T-helper 1 cell treated with Interleukin-12 subunit alpha and Interleukin-12 subunit beta and Interleukin-4 antibody, amounts not matched to agents 30 μg/mL and 1 μg/mL, for 36 hours (primary cell): Measurements from ENCODE around the gene RNF38.
"Not testable (repeated sequence)": the region's sequence is repeated elsewhere in the genome, so short reads cannot be mapped to it uniquely, and the experiment has no call there.

Experiments used
- H3K27ac Mint-ChIP-seq: one replicate; pipeline ENCODE4 v1.8.0; 2021; ENCODE audit warnings: mild to moderate bottlenecking, mixed read lengths
- H3K27me3 Mint-ChIP-seq: one replicate; pipeline ENCODE4 v1.8.0; 2021; ENCODE audit warnings: low read depth, mixed read lengths
- H3K36me3 Mint-ChIP-seq: one replicate; pipeline ENCODE4 v1.8.0; 2021; ENCODE audit warnings: low read depth, mixed read lengths
- H3K4me1 Mint-ChIP-seq: one replicate; pipeline ENCODE4 v1.8.0; 2021; ENCODE audit warnings: low read depth, mixed read lengths
- H3K4me3 Mint-ChIP-seq: one replicate; pipeline ENCODE4 v1.8.0; 2021; ENCODE audit warnings: mild to moderate bottlenecking, moderate library complexity, mixed read lengths
- H3K9me3 Mint-ChIP-seq: one replicate; pipeline ENCODE4 v1.8.0; 2021; ENCODE audit warnings: mixed read lengths

The RNF38 gene

DNA sequence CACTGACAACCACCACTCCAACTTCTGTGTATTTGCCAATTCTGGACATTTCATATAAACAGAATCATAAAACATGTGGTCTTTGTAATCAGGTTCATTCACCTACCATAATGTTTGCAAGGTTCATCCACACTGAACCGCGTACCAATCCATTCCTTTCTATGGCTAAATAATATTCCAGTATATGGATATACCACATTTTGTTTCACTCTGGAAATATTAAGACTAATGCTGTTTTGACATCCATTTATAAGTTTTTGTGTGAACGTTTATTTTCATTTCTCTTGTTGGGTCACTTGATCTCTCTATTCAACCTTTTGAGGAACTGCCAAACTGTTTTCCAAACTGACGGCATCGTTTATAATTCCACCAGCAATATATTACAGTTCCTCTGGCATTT lies 26.3 kb upstream of the RNF38 start:
- H3K4me3 Mint-ChIP-seq = no peak overlapping the region
- no peak overlapping the region for H3K27ac Mint-ChIP-seq
- H3K36me3 Mint-ChIP-seq = peaks cover 18% of the 10 kb centered on the region
- no peaks in the 10 kb centered on the region for H3K27me3 Mint-ChIP-seq
- H3K4me1 Mint-ChIP-seq = peaks cover 18% of the 10 kb centered on the region
- no peaks in the 10 kb centered on the region for H3K9me3 Mint-ChIP-seq

DNA sequence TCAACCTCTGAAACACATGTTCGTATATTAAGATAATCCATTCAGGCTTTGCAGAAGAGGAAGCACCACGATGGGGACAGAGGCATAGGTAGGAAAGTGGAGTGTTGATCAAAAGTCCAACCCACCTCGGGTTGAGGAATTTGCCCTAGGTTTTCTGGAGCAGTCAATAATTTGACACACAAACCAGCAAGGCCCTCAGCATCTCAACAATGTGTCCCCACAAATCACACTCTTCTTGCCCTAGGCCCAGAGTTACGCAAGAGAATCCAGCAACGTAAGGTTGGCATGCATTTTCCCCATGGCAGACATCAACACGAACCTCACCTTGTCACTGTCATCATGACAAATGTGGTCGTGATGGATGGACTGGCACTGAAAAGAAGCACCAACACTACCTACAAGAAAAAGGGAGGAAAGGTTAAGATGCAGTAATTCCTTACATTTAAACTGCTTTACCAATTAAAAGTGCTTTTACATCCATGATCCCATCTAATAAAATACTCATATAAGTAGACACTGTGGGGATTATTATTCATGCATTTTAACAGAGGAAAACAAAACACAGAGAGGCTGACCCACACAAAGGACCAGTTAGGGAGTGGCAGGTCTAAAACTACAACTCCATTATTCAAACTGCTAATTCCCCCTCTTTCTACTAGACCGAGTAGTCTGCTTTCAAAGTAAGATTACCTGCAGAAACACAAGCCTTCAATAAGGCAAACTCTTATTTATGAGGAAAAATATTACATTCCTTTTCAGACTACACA lies 24.4 kb upstream of the RNF38 start:
- Mint-ChIP-seq H3K4me1 (peaks cover 17% of the 10 kb centered on the region), H3K27ac (no peak overlapping the region), H3K36me3 (peaks cover 12% of the 10 kb centered on the region), H3K27me3 (no peaks in the 10 kb centered on the region), H3K4me3 (no peak overlapping the region), H3K9me3 (no peaks in the 10 kb centered on the region)

DNA sequence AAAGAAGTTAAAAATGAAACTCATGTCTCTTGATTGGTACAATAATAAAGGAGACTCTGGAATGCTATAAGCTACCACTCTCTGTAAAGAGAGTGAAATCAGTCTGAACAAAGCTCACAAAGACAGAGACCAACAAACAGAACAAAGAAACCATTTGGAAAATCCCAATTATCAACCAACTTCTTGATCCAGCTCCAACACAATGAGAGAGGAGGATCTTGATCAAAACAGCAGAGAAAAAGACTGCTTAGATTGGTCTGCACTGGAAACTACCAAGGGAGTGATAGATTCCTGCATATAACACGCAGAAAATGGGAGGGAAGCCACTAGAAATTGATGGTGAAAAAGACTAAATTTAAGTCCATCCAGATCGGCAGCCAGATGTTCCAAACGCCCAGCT lies 23.1 kb upstream of the RNF38 start:
- Mint-ChIP-seq H3K9me3 (no peaks in the 10 kb centered on the region), H3K4me3 (no peak overlapping the region), H3K27me3 (no peaks in the 10 kb centered on the region), H3K36me3 (peaks cover 14% of the 10 kb centered on the region), H3K27ac (no peak overlapping the region), H3K4me1 (peaks cover 18% of the 10 kb centered on the region)

DNA sequence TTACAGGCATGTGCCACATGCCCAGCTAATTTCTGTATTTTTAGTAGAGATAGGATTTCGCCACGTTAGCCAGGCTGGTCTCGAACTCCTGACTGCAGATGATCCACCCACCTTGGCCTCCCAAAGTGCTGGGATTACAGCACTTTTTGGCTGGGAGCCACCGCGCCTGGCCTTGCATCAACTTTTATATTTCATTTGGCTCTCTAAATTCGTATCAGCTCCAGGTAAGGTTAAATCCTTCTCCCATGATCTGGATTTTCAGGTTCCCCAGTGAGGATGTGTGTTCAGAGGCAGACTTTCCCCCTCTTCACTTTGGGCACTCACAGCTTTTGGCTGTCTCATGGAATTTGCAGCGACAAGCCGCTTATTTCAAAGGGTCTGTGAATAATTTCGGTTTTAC lies 16.8 kb upstream of the RNF38 start:
- peaks cover 4% of the 10 kb centered on the region for H3K4me1 Mint-ChIP-seq
- H3K27ac Mint-ChIP-seq = no peak overlapping the region
- no peaks in the 10 kb centered on the region for H3K27me3 Mint-ChIP-seq
- H3K4me3 Mint-ChIP-seq = no peak overlapping the region
- no peaks in the 10 kb centered on the region for H3K9me3 Mint-ChIP-seq
- H3K36me3 Mint-ChIP-seq = peaks cover 5% of the 10 kb centered on the region

DNA sequence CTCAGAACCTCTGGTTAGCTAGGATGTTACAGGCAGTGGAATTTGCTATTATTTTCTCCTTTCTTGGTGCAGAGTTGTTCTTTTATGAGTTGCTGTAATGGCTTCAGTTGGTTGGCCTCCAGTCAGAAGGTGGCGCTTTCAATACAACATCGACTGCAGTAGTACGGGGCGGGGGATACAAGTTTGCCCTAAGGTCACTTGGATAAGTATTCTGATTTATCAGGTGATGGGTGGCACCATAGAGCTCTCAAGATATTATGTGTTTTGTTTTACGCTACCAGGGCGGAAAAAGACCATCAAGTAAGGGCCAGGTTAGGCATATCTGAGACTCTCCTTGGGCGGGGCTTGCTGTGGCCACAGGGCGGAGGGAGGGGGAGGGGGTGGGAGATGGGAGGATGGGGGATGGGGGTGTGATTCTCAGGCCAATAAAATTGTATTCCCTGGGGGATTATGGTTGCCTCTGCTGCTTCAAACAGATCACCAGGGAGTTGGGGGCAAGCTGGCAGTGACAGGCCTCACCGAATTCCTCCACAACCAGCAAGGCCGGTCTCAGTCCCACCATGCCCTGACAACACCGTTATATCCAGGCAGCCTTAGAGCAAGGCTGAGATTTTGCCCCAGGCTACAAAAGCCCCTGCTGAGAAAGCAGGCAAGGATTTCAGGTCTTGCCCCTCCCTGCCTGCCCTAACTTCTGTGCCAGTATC lies 15.9 kb upstream of the RNF38 start:
- peaks cover 5% of the 10 kb centered on the region for H3K36me3 Mint-ChIP-seq
- H3K4me1 Mint-ChIP-seq = peaks cover 4% of the 10 kb centered on the region
- H3K27ac Mint-ChIP-seq = no peak overlapping the region
- H3K4me3 Mint-ChIP-seq = no peak overlapping the region
- no peaks in the 10 kb centered on the region for H3K9me3 Mint-ChIP-seq
- H3K27me3 Mint-ChIP-seq = no peaks in the 10 kb centered on the region

DNA sequence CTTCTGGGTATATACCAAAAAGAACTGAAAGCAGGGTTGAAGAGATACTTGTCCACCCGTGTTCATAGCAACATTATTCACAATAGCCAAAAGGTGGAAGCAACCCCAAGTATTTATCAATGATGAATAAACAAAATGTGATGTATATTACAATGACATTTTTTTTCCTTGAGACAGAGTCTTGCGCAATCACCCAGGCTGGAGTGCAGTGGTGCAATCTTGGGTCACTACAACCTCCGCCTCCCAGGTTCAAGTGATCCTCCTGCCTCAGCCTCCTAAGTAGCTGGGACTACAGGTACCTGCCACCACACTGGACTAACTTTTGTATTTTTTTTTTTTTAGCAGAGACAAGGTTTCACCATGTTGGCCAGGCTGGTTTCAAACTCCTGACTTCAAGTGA lies 11.3 kb upstream of the RNF38 start:
- not testable (repeated sequence) for H3K9me3 Mint-ChIP-seq, H3K4me3 Mint-ChIP-seq, H3K27me3 Mint-ChIP-seq, H3K4me1 Mint-ChIP-seq, H3K36me3 Mint-ChIP-seq, H3K27ac Mint-ChIP-seq

DNA sequence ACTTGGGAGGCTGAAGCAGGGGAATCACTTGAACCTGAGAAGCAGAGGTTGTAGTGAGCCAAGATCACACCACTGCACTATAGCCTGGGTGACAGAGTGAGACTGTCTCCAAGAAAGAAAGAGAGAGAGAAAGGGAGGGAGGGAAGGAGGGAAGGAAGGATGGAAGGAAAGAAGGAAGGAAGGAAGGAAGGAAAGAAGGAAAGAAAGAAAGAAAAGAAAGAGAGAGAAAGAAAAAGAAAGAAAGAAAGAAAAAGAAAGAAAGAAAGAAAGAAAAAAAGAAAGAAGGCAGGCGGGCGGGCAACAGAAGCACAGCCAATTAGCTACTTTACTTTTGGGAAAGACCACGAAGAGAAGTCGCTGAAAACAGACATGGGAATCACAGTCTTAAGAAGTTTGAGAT lies 9.0 kb upstream of the RNF38 start:
- H3K4me3 Mint-ChIP-seq, H3K27ac Mint-ChIP-seq, H3K4me1 Mint-ChIP-seq, H3K9me3 Mint-ChIP-seq, H3K36me3 Mint-ChIP-seq, H3K27me3 Mint-ChIP-seq: not testable (repeated sequence)

DNA sequence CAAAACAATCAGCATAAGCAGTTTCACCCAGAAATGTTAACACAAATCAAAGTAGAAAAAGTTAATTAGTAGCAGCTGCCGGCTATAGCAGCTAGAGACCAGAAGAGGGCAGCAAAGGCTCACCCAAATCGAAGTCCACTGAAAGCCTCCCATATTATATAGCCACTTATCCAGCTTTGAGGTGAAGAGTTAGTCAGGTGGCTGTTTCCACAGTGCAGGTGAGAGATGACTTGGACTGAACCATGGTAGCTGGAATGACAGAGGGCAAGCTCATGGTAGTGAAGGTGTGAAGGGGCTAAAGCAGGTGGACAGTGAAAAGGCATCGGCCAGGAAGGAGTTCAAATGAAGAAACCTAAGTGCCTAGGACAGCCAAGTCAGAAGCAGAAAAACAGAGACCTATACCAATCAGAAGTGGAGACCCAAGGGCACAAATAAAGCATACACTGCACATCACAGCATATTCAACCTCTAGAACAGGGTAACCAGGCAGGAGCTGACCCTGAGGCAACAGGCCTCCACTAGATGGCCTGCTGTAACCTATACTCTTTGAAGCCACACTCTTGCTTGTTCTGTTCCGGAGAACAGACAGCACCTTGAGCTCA lies 7.2 kb upstream of the RNF38 start:
- H3K4me1 Mint-ChIP-seq = peaks cover 6% of the 10 kb centered on the region
- H3K4me3 Mint-ChIP-seq = no peak overlapping the region
- H3K36me3 Mint-ChIP-seq = no peaks in the 10 kb centered on the region
- no peaks in the 10 kb centered on the region for H3K27me3 Mint-ChIP-seq
- H3K27ac Mint-ChIP-seq = no peak overlapping the region
- H3K9me3 Mint-ChIP-seq = no peaks in the 10 kb centered on the region

DNA sequence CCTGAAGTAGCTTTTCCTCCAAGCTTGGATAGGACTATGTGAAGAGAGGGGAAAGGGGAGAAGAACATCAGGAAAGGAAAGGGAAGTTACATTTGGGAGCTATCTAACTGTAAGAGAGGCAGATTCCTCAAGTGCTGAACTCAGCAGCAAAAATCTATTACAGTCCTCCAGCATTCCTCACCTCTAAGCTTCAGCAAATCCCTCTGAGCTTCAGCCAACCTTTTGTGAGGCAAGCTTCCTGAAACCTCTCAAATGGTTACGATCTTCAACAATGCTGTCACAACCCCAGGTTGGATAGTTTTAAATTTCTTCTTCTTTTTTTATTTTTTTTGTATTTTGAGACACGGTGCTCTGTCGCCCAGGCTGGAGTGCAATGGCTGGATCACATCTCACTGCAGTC lies 2.5 kb upstream of the RNF38 start:
- H3K4me1 Mint-ChIP-seq = peaks cover 26% of the 10 kb centered on the region
- H3K36me3 Mint-ChIP-seq = peaks cover 3% of the 10 kb centered on the region

DNA sequence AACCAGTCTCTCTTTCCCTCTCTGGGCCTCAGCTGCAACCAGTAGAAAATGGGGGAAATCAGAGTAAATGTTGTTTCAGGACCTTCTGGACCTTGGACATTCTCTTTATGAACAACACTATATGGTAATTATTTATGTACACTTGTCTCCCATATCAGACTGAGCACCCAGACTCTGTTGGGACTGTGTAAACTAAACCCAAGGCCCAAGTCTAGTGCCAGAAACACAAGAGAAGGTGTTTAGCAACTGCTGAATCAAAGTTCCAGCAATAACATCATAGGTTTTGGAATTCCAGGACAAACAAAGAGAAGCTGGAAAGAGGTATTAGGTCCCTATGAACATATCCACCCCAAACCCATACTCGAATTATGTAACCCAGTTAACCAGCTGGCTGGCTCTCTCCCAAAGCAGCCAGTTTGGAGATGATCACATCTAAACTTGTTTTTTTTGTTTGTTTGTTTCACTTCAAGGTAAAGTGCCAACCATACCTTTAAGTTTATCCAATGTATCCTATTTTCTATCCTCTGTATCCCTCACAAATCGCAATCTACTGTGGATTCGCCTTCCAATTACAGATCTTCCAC lies 1.9 kb upstream of the RNF38 start:
- Mint-ChIP-seq H3K9me3 (no peaks in the 10 kb centered on the region), H3K27me3 (no peaks in the 10 kb centered on the region), H3K27ac (peak overlapping the region; percentile 86), H3K36me3 (peaks cover 3% of the 10 kb centered on the region), H3K4me1 (peaks cover 22% of the 10 kb centered on the region), H3K4me3 (peak overlapping the region; percentile 79)

More for the DNA sequence above, 2.5 kb upstream of the RNF38 start:
- H3K27me3 Mint-ChIP-seq = no peaks in the 10 kb centered on the region
- H3K9me3 Mint-ChIP-seq = no peaks in the 10 kb centered on the region
- no peak overlapping the region for H3K4me3 Mint-ChIP-seq
- H3K27ac Mint-ChIP-seq = peak overlapping the region; percentile 80

DNA sequence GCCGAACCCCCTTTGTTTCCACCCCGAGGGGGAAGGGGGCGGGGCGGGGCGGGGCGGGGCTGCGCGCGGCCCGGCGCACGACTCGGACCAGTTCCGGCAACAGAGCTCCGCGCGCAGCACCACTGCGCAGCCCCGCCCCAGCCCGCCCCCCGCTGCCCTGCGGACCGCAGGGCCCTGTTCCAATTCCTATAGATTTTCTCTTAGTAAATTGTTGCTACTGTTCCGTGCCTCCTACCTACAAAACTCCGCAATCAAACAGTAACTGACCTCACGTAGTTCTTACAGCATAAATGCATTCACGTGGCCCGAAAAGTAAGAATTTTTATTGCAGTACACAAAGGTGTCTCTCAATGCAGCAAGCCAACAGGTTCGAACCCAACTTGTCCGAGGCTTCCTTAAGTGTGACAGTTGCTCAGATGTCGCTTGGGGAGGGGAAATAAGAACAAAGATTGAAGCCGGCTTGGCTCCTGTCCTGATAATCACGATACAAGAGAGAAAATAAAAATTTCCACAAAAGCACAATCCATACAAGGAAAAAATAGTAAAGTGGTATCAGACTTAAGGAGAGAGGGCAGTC lies 1.2 kb upstream of the RNF38 start:
- peaks cover 25% of the 10 kb centered on the region for H3K4me1 Mint-ChIP-seq
- no peaks in the 10 kb centered on the region for H3K27me3 Mint-ChIP-seq
- peaks cover 5% of the 10 kb centered on the region for H3K36me3 Mint-ChIP-seq
- H3K4me3 Mint-ChIP-seq = peak overlapping the region; percentile 90
- no peaks in the 10 kb centered on the region for H3K9me3 Mint-ChIP-seq
- peak overlapping the region; percentile 95 for H3K27ac Mint-ChIP-seq

DNA sequence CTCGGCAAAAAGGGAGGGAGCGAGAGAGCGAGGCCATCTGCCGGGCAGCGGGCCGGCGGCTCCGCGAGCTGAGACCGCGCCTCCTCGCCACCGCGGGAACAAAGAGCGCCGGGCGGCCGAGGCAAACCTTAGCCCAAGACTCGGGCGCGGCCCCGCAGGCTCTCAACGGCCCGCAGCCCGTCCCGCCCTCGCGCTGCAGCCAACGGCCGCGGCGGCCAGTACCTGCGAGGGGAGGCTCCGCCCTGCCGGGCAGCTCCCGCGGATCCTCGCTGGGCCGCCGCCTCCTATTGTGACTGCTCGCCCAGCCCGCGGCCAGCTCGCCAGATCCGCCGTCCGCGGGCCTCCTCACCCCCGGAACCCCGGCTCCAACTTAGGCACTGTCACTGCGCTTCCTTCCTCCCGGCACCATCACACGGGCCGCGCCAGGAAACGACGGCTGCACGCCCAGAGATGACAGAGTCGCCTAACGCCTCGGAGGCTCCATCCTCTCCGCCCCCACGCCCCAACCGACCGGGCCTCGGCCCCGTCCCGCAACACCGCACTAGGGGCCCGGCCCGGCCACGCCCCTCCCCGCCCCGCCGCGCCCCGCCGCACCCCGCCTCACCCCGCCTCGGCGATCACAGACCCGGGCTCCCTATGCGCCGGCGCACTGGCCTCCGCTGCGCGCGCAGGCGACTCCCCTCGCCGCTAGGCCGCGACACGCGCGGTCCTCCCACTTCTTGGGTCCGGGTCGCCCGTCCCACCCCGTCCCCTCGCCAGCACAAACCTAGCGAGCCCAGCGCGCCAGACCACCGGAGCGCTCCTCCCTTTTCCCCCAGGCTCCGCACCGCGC lies 479 bp upstream of the RNF38 start:
- Mint-ChIP-seq H3K36me3 (peaks cover 8% of the 10 kb centered on the region), H3K27ac (peak overlapping the region; percentile 95), H3K4me1 (peaks cover 30% of the 10 kb centered on the region), H3K4me3 (peak overlapping the region; percentile 92), H3K27me3 (no peaks in the 10 kb centered on the region), H3K9me3 (no peaks in the 10 kb centered on the region)

DNA sequence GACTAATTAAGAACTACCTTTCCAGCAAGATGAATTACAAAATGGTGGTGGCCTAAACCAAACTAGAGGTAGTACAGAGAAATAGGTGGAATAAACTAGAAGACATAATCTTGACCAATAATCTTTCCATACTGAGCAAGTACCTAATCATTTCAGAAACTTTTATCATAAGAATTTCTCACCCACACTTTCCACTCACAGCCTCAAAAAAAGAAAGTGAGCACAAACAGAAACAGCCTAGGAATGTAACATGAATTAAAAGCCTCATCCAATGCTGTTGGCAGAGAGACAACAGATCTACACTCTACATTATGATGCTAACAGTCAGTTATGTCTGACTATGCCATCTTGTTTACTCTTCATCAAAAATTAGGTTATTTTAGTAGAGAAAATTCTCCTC lies 1.3 kb downstream of the RNF38 start:
- H3K9me3 Mint-ChIP-seq = no peaks in the 10 kb centered on the region
- H3K27me3 Mint-ChIP-seq = no peaks in the 10 kb centered on the region
- H3K36me3 Mint-ChIP-seq = peaks cover 14% of the 10 kb centered on the region
- peak overlapping the region; percentile 52 for H3K27ac Mint-ChIP-seq
- peak overlapping the region; percentile 56 for H3K4me3 Mint-ChIP-seq
- peaks cover 35% of the 10 kb centered on the region for H3K4me1 Mint-ChIP-seq

DNA sequence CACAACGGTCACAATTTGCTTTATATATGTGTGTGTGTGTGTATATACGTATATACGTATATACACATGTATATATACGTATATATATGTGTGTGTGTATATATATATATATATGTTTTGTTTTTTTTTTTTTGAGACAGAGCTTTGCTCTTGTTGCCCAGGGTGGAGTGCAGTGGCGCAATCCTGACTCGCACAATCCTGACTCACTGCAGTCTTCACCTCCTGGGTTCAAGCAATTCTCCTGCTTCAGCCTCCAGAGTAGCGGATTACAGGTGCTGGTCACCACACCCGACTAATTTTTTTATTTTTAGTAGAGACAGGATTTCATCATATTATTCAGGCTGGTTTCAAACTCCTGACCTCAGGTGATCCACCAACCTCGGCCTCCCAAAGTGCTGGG lies 3.1 kb downstream of the RNF38 start:
- Mint-ChIP-seq H3K27me3 (no peaks in the 10 kb centered on the region), H3K4me3 (no peak overlapping the region), H3K27ac (no peak overlapping the region), H3K4me1 (peaks cover 35% of the 10 kb centered on the region), H3K9me3 (no peaks in the 10 kb centered on the region), H3K36me3 (peaks cover 20% of the 10 kb centered on the region)
